ENCODE measurements around the gene CST4.
"Not testable (repeated sequence)": the region's sequence is repeated elsewhere in the genome, so short reads cannot be mapped to it uniquely, and the experiment has no call there.

CST4 gene

GRCh38 chr20:23659989-23660837, 28.6 kb downstream of the CST4 start:
- H3K4me3 ChIP-seq (ENCODE audit: low read length): no peak overlapping the region
- H3K4me1 ChIP-seq (ENCODE audit: control insufficient read depth, insufficient read depth, low read length): peaks cover 13% of the 10 kb centered on the region
- H3K36me3 ChIP-seq (ENCODE audit: insufficient read depth, low read length): no peaks in the 10 kb centered on the region
- H3K27me3 ChIP-seq (ENCODE audit: control insufficient read depth, insufficient read depth, low read length): peaks cover 34% of the 10 kb centered on the region
- no peak overlapping the region for H3K9ac ChIP-seq (ENCODE audit: low read depth, low read length)
- no peaks in the 10 kb centered on the region for H3K9me3 ChIP-seq (replicated peaks; ENCODE audit: low read length)
- H3K4me2 ChIP-seq (ENCODE audit: low read length): no peak overlapping the region

- H3K36me3 ChIP-seq (ENCODE audit: insufficient read depth, low read length); H3K4me3 ChIP-seq (ENCODE audit: low read length); H3K9me3 ChIP-seq (replicated peaks; ENCODE audit: low read length); H3K9ac ChIP-seq (ENCODE audit: low read depth, low read length); H3K4me2 ChIP-seq (ENCODE audit: low read length): not testable (repeated sequence)
- H3K4me1 ChIP-seq (ENCODE audit: control insufficient read depth, insufficient read depth, low read length): peaks cover 13% of the 10 kb centered on the region
- H3K27me3 ChIP-seq (ENCODE audit: control insufficient read depth, insufficient read depth, low read length): peaks cover 30% of the 10 kb centered on the region
Measured at GRCh38 chr20:23659610-23659988, 29.2 kb downstream of the CST4 start.

- Histone ChIP-seq H3K36me3 (ENCODE audit: insufficient read depth, low read length) (no peaks in the 10 kb centered on the region), H3K9ac (ENCODE audit: low read depth, low read length) (no peak overlapping the region), H3K4me1 (ENCODE audit: control insufficient read depth, insufficient read depth, low read length) (peaks cover 13% of the 10 kb centered on the region), H3K9me3 (replicated peaks; ENCODE audit: low read length) (no peaks in the 10 kb centered on the region), H3K4me2 (ENCODE audit: low read length) (no peak overlapping the region), H3K27me3 (ENCODE audit: control insufficient read depth, insufficient read depth, low read length) (peaks cover 28% of the 10 kb centered on the region), H3K4me3 (ENCODE audit: low read length) (no peak overlapping the region)
Measured at GRCh38 chr20:23658989-23659609, 29.7 kb downstream of the CST4 start.

- Histone ChIP-seq H3K36me3 (ENCODE audit: insufficient read depth, low read length) (no peaks in the 10 kb centered on the region), H3K4me3 (ENCODE audit: low read length) (no peak overlapping the region), H3K27me3 (ENCODE audit: control insufficient read depth, insufficient read depth, low read length) (peaks cover 26% of the 10 kb centered on the region), H3K9ac (ENCODE audit: low read depth, low read length) (no peak overlapping the region), H3K9me3 (replicated peaks; ENCODE audit: low read length) (no peaks in the 10 kb centered on the region), H3K4me2 (ENCODE audit: low read length) (no peak overlapping the region), H3K4me1 (ENCODE audit: control insufficient read depth, insufficient read depth, low read length) (peaks cover 13% of the 10 kb centered on the region)
Measured at GRCh38 chr20:23658336-23658735, 30.5 kb downstream of the CST4 start.

- H3K9ac ChIP-seq (ENCODE audit: low read depth, low read length): no peak overlapping the region
- peaks cover 13% of the 10 kb centered on the region for H3K4me1 ChIP-seq (ENCODE audit: control insufficient read depth, insufficient read depth, low read length)
- H3K36me3 ChIP-seq (ENCODE audit: insufficient read depth, low read length): no peaks in the 10 kb centered on the region
Measured at GRCh38 chr20:23657202-23657601, 31.6 kb downstream of the CST4 start.

GRCh38 chr20:23656372-23656771, 32.5 kb downstream of the CST4 start:
- H3K27me3 ChIP-seq (ENCODE audit: control insufficient read depth, insufficient read depth, low read length): peaks cover 15% of the 10 kb centered on the region
- H3K36me3 ChIP-seq (ENCODE audit: insufficient read depth, low read length): no peaks in the 10 kb centered on the region
- H3K4me2 ChIP-seq (ENCODE audit: low read length): peak overlapping the region; percentile 51
- H3K4me3 ChIP-seq (ENCODE audit: low read length): no peak overlapping the region
- H3K4me1 ChIP-seq (ENCODE audit: control insufficient read depth, insufficient read depth, low read length): peaks cover 13% of the 10 kb centered on the region
- no peak overlapping the region for H3K9ac ChIP-seq (ENCODE audit: low read depth, low read length)
- no peaks in the 10 kb centered on the region for H3K9me3 ChIP-seq (replicated peaks; ENCODE audit: low read length)

More at GRCh38 chr20:23657202-23657601, 31.6 kb downstream of the CST4 start:
- no peak overlapping the region for H3K4me2 ChIP-seq (ENCODE audit: low read length)
- H3K27me3 ChIP-seq (ENCODE audit: control insufficient read depth, insufficient read depth, low read length): peaks cover 22% of the 10 kb centered on the region
- no peak overlapping the region for H3K4me3 ChIP-seq (ENCODE audit: low read length)
- H3K9me3 ChIP-seq (replicated peaks; ENCODE audit: low read length): no peaks in the 10 kb centered on the region

GRCh38 chr20:23655491-23656211, 33.2 kb downstream of the CST4 start:
- Histone ChIP-seq H3K9me3 (replicated peaks; ENCODE audit: low read length) (no peaks in the 10 kb centered on the region), H3K9ac (ENCODE audit: low read depth, low read length) (no peak overlapping the region), H3K4me1 (ENCODE audit: control insufficient read depth, insufficient read depth, low read length) (peaks cover 13% of the 10 kb centered on the region)

GRCh38 chr20:23654717-23655116, 34.1 kb downstream of the CST4 start:
- H3K27me3 ChIP-seq (ENCODE audit: control insufficient read depth, insufficient read depth, low read length): peaks cover 14% of the 10 kb centered on the region
- no peak overlapping the region for H3K9ac ChIP-seq (ENCODE audit: low read depth, low read length)
- peaks cover 7% of the 10 kb centered on the region for H3K4me1 ChIP-seq (ENCODE audit: control insufficient read depth, insufficient read depth, low read length)
- H3K4me2 ChIP-seq (ENCODE audit: low read length): no peak overlapping the region
- H3K9me3 ChIP-seq (replicated peaks; ENCODE audit: low read length): no peaks in the 10 kb centered on the region
- H3K4me3 ChIP-seq (ENCODE audit: low read length): no peak overlapping the region
- H3K36me3 ChIP-seq (ENCODE audit: insufficient read depth, low read length): no peaks in the 10 kb centered on the region

More at GRCh38 chr20:23655491-23656211, 33.2 kb downstream of the CST4 start:
- Histone ChIP-seq H3K27me3 (ENCODE audit: control insufficient read depth, insufficient read depth, low read length) (peaks cover 14% of the 10 kb centered on the region), H3K4me3 (ENCODE audit: low read length) (peak overlapping the region; percentile 8), H3K4me2 (ENCODE audit: low read length) (peak overlapping the region; percentile 51), H3K36me3 (ENCODE audit: insufficient read depth, low read length) (no peaks in the 10 kb centered on the region)

GRCh38 chr20:23654000-23654399, 34.8 kb downstream of the CST4 start:
- Histone ChIP-seq H3K4me1 (ENCODE audit: control insufficient read depth, insufficient read depth, low read length) (peaks cover 7% of the 10 kb centered on the region), H3K4me2 (ENCODE audit: low read length) (no peak overlapping the region), H3K36me3 (ENCODE audit: insufficient read depth, low read length) (no peaks in the 10 kb centered on the region), H3K4me3 (ENCODE audit: low read length) (no peak overlapping the region), H3K9ac (ENCODE audit: low read depth, low read length) (no peak overlapping the region), H3K27me3 (ENCODE audit: control insufficient read depth, insufficient read depth, low read length) (peaks cover 14% of the 10 kb centered on the region), H3K9me3 (replicated peaks; ENCODE audit: low read length) (no peaks in the 10 kb centered on the region)

GRCh38 chr20:23653400-23653938, 35.4 kb downstream of the CST4 start:
- Histone ChIP-seq H3K4me3 (ENCODE audit: low read length) (no peak overlapping the region), H3K9me3 (replicated peaks; ENCODE audit: low read length) (no peaks in the 10 kb centered on the region), H3K27me3 (ENCODE audit: control insufficient read depth, insufficient read depth, low read length) (peaks cover 14% of the 10 kb centered on the region), H3K4me1 (ENCODE audit: control insufficient read depth, insufficient read depth, low read length) (peaks cover 7% of the 10 kb centered on the region), H3K36me3 (ENCODE audit: insufficient read depth, low read length) (no peaks in the 10 kb centered on the region), H3K4me2 (ENCODE audit: low read length) (no peak overlapping the region), H3K9ac (ENCODE audit: low read depth, low read length) (no peak overlapping the region)

GRCh38 chr20:23652926-23653325, 35.9 kb downstream of the CST4 start:
- Histone ChIP-seq H3K9me3 (replicated peaks; ENCODE audit: low read length) (no peaks in the 10 kb centered on the region), H3K4me2 (ENCODE audit: low read length) (no peak overlapping the region), H3K4me3 (ENCODE audit: low read length) (no peak overlapping the region), H3K9ac (ENCODE audit: low read depth, low read length) (no peak overlapping the region), H3K36me3 (ENCODE audit: insufficient read depth, low read length) (no peaks in the 10 kb centered on the region), H3K4me1 (ENCODE audit: control insufficient read depth, insufficient read depth, low read length) (peaks cover 7% of the 10 kb centered on the region), H3K27me3 (ENCODE audit: control insufficient read depth, insufficient read depth, low read length) (peaks cover 14% of the 10 kb centered on the region)

Data from skeletal muscle satellite cell (primary cell).